SK-N-SH treated with all-trans-retinoic acid at 6 μM for 48 hours (cell line): Measurements from ENCODE around the gene GAA.

Experiments used
- CSDC2 ChIP-seq: fragments of 250-450 bp; sonication (Bioruptor Pico); IDR thresholded peaks from 2 replicates; pipeline ENCODE4 v1.5.0; 2020; ENCODE audit warnings: mild to moderate bottlenecking, moderate library complexity
- SNAI2 ChIP-seq: fragments of 250-450 bp; sonication (Bioruptor Pico); IDR thresholded peaks from 2 replicates; pipeline ENCODE4 v1.5.0; 2020; ENCODE audit warnings: mild to moderate bottlenecking, moderate library complexity
- ZFP30 ChIP-seq: fragments of 450-650 bp; formaldehyde crosslinking; IDR thresholded peaks from 2 replicates; pipeline ENCODE4 v1.5.0; 2022; ENCODE audit warnings: mild to moderate bottlenecking, moderate library complexity
- ZNF70 ChIP-seq: fragments of 450-650 bp; formaldehyde crosslinking; IDR thresholded peaks from 2 replicates; pipeline ENCODE4 v1.5.0; 2020; ENCODE audit warnings: mild to moderate bottlenecking, moderate library complexity
- TF ChIP-seq, protein P1 (sequence below): fragments of 250-450 bp; sonication (Bioruptor Pico); IDR thresholded peaks from 2 replicates; pipeline ENCODE4 v1.8.0; 2021; ENCODE audit warnings: low read depth, mild to moderate bottlenecking, moderate library complexity, borderline replicate concordance

DNA sequence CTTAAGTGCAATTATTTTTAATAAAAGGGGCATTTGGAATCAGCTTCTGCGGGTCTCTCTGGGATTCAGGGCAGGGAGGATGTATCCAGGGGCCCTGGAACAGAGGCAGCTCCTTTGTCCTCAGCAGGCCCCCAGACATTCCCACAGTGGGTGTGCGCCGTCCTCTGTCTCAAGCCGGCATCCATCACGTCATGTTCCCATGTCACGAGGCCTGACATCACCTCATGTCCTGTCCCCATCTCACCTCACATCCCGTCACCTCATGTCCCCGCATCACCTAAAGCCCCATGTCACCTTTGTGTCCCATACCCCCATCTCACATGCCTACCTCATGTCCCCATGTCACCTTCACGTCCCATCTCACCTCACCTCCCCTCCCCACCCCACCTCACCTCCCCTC, 18.5 kb downstream of the GAA start:
- TF ChIP-seq ZNF70 (no peak), SNAI2 (CRISPR knock-in tag) (no peak), CSDC2 (CRISPR knock-in tag) (no peak), ZFP30 (CRISPR knock-in tag) (no peak)
- TF ChIP-seq, protein P1, sequence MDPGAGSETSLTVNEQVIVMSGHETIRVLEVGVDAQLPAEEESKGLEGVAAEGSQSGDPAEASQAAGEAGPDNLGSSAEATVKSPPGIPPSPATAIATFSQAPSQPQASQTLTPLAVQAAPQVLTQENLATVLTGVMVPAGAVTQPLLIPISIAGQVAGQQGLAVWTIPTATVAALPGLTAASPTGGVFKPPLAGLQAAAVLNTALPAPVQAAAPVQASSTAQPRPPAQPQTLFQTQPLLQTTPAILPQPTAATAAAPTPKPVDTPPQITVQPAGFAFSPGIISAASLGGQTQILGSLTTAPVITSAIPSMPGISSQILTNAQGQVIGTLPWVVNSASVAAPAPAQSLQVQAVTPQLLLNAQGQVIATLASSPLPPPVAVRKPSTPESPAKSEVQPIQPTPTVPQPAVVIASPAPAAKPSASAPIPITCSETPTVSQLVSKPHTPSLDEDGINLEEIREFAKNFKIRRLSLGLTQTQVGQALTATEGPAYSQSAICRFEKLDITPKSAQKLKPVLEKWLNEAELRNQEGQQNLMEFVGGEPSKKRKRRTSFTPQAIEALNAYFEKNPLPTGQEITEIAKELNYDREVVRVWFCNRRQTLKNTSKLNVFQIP (CRISPR knock-in tag) = no peak
